AG04449 (cell line): Measurements from ENCODE around the gene SLC35B1.

Source experiments
- CTCF ChIA-PET: fragments of 350-600 bp; formaldehyde crosslinking; extraction: SDS; loops from one replicate; lab custom pipeline; 2021; ENCODE audit warnings: antibody characterized with exemption; lab: Yijun Ruan, JAX
- POLR2A ChIA-PET: fragments of 400-600, 350-600 bp; formaldehyde crosslinking; extraction: SDS; loops from one replicate; lab custom pipeline; 2020; ENCODE audit warnings: antibody characterized with exemption, inconsistent platforms; lab: Yijun Ruan, JAX
- DNase-seq: peaks from one replicate; pipeline ENCODE4 v3.0.0-alpha.2; 2010; ENCODE audit warnings: low read depth, low spot score
- H3K4me3 ChIP-seq: 2 replicates; pipeline ENCODE4 v1.5.1; 2011; ENCODE audit warnings: low read depth, mild to moderate bottlenecking, control low read depth, low read length
- CTCF ChIP-seq: IDR thresholded peaks from one replicate; pipeline ENCODE4 v1.5.1; 2011; ENCODE audit warnings: mild to moderate bottlenecking, moderate library complexity, low read length, control low read depth, inconsistent platforms; ENCODE audit not compliant: insufficient read depth; ENCODE audit errors: missing control alignments

SLC35B1 gene

DNA sequence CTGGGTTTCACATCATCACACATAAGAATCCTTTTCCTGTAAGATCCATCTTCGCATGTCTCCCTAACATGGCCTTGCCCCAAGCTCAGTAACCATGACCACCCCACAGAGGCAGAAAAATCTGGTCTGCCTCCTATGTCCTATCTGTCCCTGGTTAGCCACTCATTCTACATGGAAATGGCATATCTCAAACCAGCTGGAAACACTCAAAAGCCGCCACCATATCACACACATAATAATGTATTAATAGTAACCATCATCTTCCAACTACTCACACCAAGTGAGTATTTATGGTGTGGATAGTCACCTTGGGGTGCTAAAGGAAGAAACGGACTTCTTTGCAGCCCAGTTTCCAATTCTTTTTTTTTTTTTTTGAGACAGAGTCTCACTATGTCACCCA is 44.7 kb upstream of the SLC35B1 start:
- ChIA-PET POLR2A (no interaction called here), CTCF (interaction anchor here (0.6 to 1.8 kb wide), 5 partner anchors 12 to 245 kb away, joined by 3 to 6 read pairs (median 3); partner anchors contain the start of genes FAM117A and SLC35B1)
- no peak for TF ChIP-seq CTCF
- no peak for DNase-seq
- H3K4me3 ChIP-seq, result no peak overlapping the region

DNA sequence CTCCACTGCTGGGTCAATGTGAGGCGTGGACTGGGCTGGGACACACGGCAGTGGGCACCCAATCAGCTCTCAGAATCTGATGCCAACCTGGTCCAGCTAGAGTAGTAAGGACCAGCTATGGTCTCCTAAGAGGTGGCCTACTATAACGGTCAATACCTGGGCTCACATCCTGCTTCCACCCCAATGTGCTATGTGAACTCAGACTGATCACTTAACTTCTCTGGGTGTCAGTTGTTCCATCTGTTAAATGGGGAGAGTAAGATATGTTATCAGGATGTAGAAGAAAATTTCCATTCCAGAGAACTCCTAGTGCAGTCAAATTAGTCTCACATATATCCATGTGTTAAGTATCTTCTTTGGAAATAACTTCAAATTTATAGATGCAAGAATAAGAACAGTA is 42.0 kb upstream of the SLC35B1 start:
- CTCF ChIA-PET, result interaction anchor here (0.9 to 1.2 kb wide), 2 partner anchors 11 to 20 kb away, joined by 3 to 4 read pairs; no protein-coding TSS in a partner anchor
- TF ChIP-seq CTCF, result no peak
- POLR2A ChIA-PET, result no interaction called here
- DNase-seq, result no peak
- H3K4me3 ChIP-seq, result no peak overlapping the region

DNA sequence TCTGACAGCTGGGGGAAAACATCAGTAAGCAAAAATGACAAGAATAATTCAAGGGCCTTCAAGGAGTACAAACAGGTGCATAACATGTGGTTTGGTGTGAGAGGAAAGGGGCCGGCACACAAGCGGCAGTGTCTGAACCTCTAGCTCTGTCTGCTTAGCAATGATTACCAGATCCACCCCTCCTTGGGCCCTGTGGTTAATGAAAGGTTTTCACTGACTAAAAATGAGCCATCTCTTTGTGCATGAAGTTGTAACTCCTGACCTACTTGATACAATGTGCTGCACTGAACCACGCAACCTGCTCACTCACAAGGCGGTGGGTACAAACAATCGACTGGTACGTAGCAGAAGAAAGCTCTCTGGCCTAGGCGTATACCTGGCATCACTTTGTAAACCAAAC is 41.0 kb upstream of the SLC35B1 start:
- ChIA-PET CTCF (interaction anchor here (0.8 to 1.2 kb wide), 2 partner anchors 10 to 29 kb away, joined by 3 read pairs; no protein-coding TSS in a partner anchor), POLR2A (no interaction called here)
- no peak for TF ChIP-seq CTCF
- no peak overlapping the region for H3K4me3 ChIP-seq
- no peak for DNase-seq

- CTCF ChIA-PET, result interaction anchor here (0.8 to 2.4 kb wide), 2 partner anchors 30 to 191 kb away, joined by 3 to 15 read pairs; no protein-coding TSS in a partner anchor
- TF ChIP-seq CTCF, result no peak
- no peak for DNase-seq
- no peak overlapping the region for H3K4me3 ChIP-seq
- POLR2A ChIA-PET, result no interaction called here
Observed at GRCh38 chr17:49748223-49748622, 40.5 kb upstream of the SLC35B1 start.

DNA sequence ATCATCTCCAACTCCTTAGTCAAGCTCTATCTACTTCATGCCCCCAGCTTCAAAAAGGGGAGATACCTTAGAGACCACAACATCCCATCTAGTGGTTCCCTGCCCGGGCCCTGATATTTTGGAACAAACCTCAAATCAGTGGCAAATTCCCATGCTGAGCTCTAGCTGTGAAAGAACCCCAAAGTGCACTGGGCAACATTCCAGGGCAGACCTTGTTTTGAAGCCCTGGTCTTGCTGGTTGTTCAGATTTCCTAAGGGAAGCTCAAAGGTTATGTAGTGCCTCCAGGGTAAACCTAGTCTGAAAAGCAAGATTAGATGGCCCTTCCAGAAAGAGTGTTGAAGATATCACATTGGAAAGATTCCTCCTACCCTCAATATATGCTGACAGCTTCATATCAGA is 39.9 kb upstream of the SLC35B1 start:
- ChIA-PET POLR2A (no interaction called here), CTCF (interaction anchor here (1.4 to 2.4 kb wide), 2 partner anchors 32 to 191 kb away, joined by 3 to 15 read pairs; no protein-coding TSS in a partner anchor)
- H3K4me3 ChIP-seq, result no peak overlapping the region
- no peak for TF ChIP-seq CTCF
- no peak for DNase-seq

GRCh38 chr17:49746791-49747490 is 39.2 kb upstream of the SLC35B1 start:
- POLR2A ChIA-PET, result no interaction called here
- DNase-seq, result no peak
- TF ChIP-seq CTCF, result no peak
- CTCF ChIA-PET, result interaction anchor here (0.8 to 2.4 kb wide), 3 partner anchors 32 to 190 kb away, joined by 3 to 15 read pairs (median 3); no protein-coding TSS in a partner anchor
- H3K4me3 ChIP-seq, result no peak overlapping the region
